Peyer's patch (tissue), 4 donors: ENCODE results near the gene MAPT. TPM values are rescaled to one million over a fixed set of nuclear protein-coding genes. Genes with fewer than 3 reads are reported as not detected.
"Not testable (repeated sequence)": the region's sequence is repeated elsewhere in the genome, so short reads cannot be mapped to it uniquely, and the experiment has no call there.

Experiments
- DNase-seq, 3 donors: peaks; one replicate each; pipeline ENCODE4 v3.0.0-alpha.2; 2017 to 2019
- H3K27ac ChIP-seq, 4 donors: fragments of 200-600 bp; sonication (generic); one replicate each; pipeline ENCODE4 v1.5.1; 2016 to 2019
- H3K27me3 ChIP-seq, 2 donors: fragments of 200-600 bp; sonication (generic); one replicate each; pipeline ENCODE4 v1.5.1; 2019
- H3K36me3 ChIP-seq, 3 donors: fragments of 200-600 bp; sonication (generic); one replicate each; pipeline ENCODE4 v1.5.1; 2016 to 2019
- H3K4me1 ChIP-seq, 4 donors: fragments of 200-600 bp; sonication (generic); one replicate each; pipeline ENCODE4 v1.5.1; 2016 to 2019
- H3K4me3 ChIP-seq, 4 donors: fragments of 200-600 bp; sonication (generic); 1 replicate in 3 of 4; 2 replicates in 1 of 4; pipeline ENCODE4 v1.5.1; 2016 to 2019; ENCODE audit warnings: mild to moderate bottlenecking in 1 of 4
- H3K9me3 ChIP-seq, 4 donors: fragments of 200-600 bp; sonication (generic); one replicate each; pipeline ENCODE4 v1.5.1; 2016 to 2019; ENCODE audit warnings: mild to moderate bottlenecking in 1 of 4
- CTCF ChIP-seq, 6 experiments: fragments of 450-650 bp in 4 of 6; fragments of 200-600 bp in 2 of 6; sonication (generic) in 1 of 6; IDR thresholded peaks; one replicate each; pipeline ENCODE4 v1.5.1; 2017 to 2019; ENCODE audit warnings: antibody characterized with exemption in 6 of 6, mild to moderate bottlenecking in 3 of 6, moderate library complexity in 1 of 6
- POLR2A ChIP-seq, 2 donors: fragments of 450-650 bp; IDR thresholded peaks; one replicate each; pipeline ENCODE4 v1.5.1; 2017; ENCODE audit warnings: antibody characterized with exemption in 2 of 2, mild to moderate bottlenecking in 2 of 2, moderate library complexity in 2 of 2
- total RNA-seq, 4 donors: library from RNA; depleted of rRNA; stranded (reverse); fragments of >200 nt; gene quantifications; one replicate each; pipeline ENCODE4 v1.1.0, GENCODE V29; 2016

Gene MAPT
- total RNA-seq, 4 donors from 2014 or later: 0.35 to 1.6 (median 0.94) TPM; not detected in 1

DNA sequence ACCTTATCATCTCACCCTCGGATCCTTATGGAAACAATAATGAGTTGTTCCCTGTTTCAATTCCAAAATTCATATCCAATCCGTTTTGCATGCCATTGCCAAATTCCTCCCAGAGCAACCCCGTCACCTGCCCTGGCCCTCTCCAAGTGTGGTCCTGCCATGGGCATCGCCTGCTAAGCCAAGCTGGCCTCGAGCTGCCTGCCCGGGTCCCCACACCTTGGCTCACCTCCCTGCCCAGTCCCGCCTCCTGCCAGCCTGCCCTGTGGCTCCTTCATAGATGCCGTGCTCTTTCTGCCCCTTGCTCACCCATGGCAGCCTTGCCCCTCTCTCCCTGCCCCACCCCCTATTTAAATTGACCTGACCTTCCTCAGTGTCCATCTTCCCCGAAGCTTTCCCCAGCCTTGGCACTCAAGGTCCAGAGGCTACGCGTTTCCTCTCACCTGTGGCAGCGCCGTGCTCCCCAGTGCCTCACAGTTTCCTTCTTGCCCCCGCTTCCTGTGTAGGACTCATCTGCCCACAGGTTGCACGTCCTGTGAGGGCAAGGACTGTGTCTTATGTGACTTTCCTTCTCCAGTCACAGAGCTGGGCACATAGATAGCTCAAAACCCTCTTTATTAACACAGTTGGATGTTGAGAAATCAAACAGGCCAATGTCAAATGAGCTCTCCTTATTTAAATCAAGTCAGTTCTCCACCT, 12.7 kb downstream of the MAPT start:
- Histone ChIP-seq H3K36me3 (no peaks in the 10 kb centered on the region), H3K4me3 (no peak overlapping the region), H3K27me3 (no peaks in the 10 kb centered on the region), H3K4me1 (no peaks in the 10 kb centered on the region), H3K9me3 (no peaks in the 10 kb centered on the region), H3K27ac (no peak overlapping the region)
- DNase-seq: no peak
- no peak for TF ChIP-seq POLR2A (IDR thresholded peaks at IDR 0.05)

- no peak for DNase-seq
- Histone ChIP-seq H3K4me1 (no peaks in the 10 kb centered on the region), H3K9me3 (no peaks in the 10 kb centered on the region), H3K27me3 (no peaks in the 10 kb centered on the region), H3K36me3 (no peaks in the 10 kb centered on the region), H3K4me3 (no peak overlapping the region), H3K27ac (no peak overlapping the region)
- TF ChIP-seq CTCF (IDR thresholded peaks at IDR 0.05) (no peak), POLR2A (IDR thresholded peaks at IDR 0.05) (no peak)
Observed at GRCh38 chr17:45907750-45908395, 13.5 kb downstream of the MAPT start.

DNA sequence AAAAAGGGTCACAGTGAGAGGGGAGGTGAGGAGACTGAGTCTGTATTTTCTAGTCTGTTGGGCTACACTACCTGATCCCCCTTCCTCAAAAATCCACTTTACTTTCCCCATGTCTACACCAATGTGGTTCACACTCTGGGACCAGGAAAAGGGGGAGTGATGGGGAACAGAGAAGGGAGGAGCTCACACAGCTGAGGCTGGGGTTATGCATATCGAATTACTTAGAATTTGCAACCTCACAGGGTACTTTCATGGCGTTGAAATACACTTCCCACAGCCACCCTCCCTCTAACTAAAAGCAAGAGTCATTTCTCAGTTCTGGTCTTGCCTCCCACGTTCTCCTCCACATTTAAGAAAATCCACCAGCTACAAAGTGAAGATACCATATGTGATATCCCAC, 14.1 kb downstream of the MAPT start:
- no peak for DNase-seq
- TF ChIP-seq CTCF (IDR thresholded peaks at IDR 0.05): no peak
- TF ChIP-seq POLR2A (IDR thresholded peaks at IDR 0.05): no peak
- Histone ChIP-seq H3K9me3 (no peaks in the 10 kb centered on the region), H3K27ac (no peak overlapping the region), H3K36me3 (no peaks in the 10 kb centered on the region), H3K4me3 (no peak overlapping the region), H3K4me1 (no peaks in the 10 kb centered on the region), H3K27me3 (no peaks in the 10 kb centered on the region)

DNA sequence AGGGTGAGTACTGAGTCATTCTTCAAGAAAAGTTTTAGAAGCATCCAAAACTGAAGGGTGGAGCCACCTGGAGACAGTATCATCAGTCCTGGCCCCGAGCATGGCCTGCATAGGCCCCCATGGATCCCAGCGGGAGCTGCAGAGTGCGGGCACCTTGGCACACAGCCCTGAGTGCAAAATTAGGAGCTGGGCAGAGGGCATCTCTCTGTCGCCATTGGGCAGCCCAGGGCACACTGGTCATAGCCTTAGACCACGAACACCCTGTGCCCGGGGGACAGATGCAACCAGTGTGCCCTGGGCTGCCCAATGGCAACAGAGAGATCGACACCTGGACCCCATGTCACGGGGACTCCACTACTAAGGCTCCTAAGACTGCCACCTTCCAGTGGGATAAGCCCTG, 14.6 kb downstream of the MAPT start:
- H3K9me3 ChIP-seq: no peaks in the 10 kb centered on the region
- H3K27ac ChIP-seq: no peak overlapping the region
- no peaks in the 10 kb centered on the region for H3K4me1 ChIP-seq
- no peaks in the 10 kb centered on the region for H3K36me3 ChIP-seq
- H3K4me3 ChIP-seq: no peak overlapping the region
- no peak for DNase-seq
- TF ChIP-seq CTCF (IDR thresholded peaks at IDR 0.05) (no peak), POLR2A (IDR thresholded peaks at IDR 0.05) (no peak)
- H3K27me3 ChIP-seq: no peaks in the 10 kb centered on the region

DNA sequence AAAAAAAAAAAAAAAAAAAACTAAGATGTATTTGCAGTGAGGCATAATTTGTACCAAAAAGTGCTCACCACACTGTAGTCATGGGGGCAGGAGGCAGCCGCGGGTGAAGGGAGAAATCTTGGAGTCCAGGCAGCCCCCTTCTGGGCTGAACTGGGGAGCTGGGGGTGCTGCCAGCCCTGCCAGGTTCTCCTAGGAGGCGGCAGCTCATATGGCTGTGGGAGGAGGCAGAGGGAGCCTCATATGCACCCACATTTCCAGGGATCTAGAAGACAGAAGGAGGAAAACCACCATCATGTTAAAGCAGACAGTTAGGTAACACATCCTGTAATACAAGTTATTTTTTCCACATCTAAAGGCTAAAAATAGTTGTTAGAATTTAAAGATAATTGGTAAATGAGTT, 16.3 kb downstream of the MAPT start:
- no peaks in the 10 kb centered on the region for H3K9me3 ChIP-seq
- no peaks in the 10 kb centered on the region for H3K36me3 ChIP-seq
- H3K4me1 ChIP-seq: no peaks in the 10 kb centered on the region
- H3K27ac ChIP-seq: no peak overlapping the region
- no peaks in the 10 kb centered on the region for H3K27me3 ChIP-seq
- TF ChIP-seq CTCF (IDR thresholded peaks at IDR 0.05) (no peak), POLR2A (IDR thresholded peaks at IDR 0.05) (no peak)
- H3K4me3 ChIP-seq: no peak overlapping the region
- no peak for DNase-seq

DNA sequence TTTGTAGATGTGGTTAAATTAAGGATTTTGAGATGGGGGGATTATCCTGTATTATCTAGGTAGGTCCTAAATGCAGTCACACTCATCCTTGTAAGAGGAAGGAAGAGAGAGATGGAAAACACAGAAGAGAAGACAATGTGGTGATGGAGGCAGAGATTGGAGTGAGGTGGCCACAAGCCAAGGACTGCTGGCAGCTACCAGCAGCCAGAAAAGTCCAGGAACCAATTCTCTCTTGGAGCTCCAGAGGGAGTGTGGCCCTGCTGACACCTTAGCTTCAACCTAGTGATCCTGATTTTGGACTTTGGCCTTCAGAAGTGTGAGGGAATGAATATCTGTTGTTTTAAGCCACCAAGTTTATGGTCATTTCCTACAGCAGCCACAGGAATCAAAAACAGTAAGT, 18.0 kb downstream of the MAPT start:
- no peaks in the 10 kb centered on the region for H3K36me3 ChIP-seq
- no peaks in the 10 kb centered on the region for H3K9me3 ChIP-seq
- TF ChIP-seq POLR2A (IDR thresholded peaks at IDR 0.05) (no peak), CTCF (IDR thresholded peaks at IDR 0.05) (no peak)
- H3K4me1 ChIP-seq: no peaks in the 10 kb centered on the region
- H3K4me3 ChIP-seq: no peak overlapping the region
- H3K27me3 ChIP-seq: no peaks in the 10 kb centered on the region
- no peak overlapping the region for H3K27ac ChIP-seq
- DNase-seq: no peak

DNA sequence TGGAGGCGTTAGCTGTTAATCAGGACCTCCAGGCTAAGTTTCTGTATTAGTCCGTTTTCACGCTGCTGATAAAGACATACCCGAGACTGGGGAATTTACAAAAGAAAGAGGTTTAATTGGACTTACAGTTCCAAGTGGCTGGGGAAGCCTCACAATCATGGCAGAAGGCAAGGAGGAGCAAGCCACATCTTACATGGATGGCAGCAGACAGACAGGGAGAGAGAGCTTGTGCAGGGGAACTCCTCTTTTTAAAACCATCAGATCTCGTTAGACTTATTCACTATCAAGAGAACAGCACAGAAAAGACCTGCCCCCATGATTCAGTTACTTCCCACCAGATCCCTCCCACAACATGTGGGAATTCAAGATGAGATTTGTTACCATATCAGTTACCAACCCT, 18.7 kb downstream of the MAPT start:
- H3K4me1 ChIP-seq, H3K27ac ChIP-seq, DNase-seq, H3K36me3 ChIP-seq, H3K9me3 ChIP-seq, H3K27me3 ChIP-seq, H3K4me3 ChIP-seq: not testable (repeated sequence)
